ENCODE data around the gene KATNB1.

The KATNB1 gene

GRCh38 chr16:57701759-57702371, 33.7 kb upstream of the KATNB1 start:
- no peak for TF ChIP-seq ZFP3 (CRISPR knock-in tag; IDR thresholded peaks at IDR 0.05)
- TF ChIP-seq, protein P1, sequence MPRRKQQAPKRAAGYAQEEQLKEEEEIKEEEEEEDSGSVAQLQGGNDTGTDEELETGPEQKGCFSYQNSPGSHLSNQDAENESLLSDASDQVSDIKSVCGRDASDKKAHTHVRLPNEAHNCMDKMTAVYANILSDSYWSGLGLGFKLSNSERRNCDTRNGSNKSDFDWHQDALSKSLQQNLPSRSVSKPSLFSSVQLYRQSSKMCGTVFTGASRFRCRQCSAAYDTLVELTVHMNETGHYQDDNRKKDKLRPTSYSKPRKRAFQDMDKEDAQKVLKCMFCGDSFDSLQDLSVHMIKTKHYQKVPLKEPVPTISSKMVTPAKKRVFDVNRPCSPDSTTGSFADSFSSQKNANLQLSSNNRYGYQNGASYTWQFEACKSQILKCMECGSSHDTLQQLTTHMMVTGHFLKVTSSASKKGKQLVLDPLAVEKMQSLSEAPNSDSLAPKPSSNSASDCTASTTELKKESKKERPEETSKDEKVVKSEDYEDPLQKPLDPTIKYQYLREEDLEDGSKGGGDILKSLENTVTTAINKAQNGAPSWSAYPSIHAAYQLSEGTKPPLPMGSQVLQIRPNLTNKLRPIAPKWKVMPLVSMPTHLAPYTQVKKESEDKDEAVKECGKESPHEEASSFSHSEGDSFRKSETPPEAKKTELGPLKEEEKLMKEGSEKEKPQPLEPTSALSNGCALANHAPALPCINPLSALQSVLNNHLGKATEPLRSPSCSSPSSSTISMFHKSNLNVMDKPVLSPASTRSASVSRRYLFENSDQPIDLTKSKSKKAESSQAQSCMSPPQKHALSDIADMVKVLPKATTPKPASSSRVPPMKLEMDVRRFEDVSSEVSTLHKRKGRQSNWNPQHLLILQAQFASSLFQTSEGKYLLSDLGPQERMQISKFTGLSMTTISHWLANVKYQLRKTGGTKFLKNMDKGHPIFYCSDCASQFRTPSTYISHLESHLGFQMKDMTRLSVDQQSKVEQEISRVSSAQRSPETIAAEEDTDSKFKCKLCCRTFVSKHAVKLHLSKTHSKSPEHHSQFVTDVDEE (CRISPR knock-in tag; IDR thresholded peaks at IDR 0.05): no peak
- TF ChIP-seq, protein P2, sequence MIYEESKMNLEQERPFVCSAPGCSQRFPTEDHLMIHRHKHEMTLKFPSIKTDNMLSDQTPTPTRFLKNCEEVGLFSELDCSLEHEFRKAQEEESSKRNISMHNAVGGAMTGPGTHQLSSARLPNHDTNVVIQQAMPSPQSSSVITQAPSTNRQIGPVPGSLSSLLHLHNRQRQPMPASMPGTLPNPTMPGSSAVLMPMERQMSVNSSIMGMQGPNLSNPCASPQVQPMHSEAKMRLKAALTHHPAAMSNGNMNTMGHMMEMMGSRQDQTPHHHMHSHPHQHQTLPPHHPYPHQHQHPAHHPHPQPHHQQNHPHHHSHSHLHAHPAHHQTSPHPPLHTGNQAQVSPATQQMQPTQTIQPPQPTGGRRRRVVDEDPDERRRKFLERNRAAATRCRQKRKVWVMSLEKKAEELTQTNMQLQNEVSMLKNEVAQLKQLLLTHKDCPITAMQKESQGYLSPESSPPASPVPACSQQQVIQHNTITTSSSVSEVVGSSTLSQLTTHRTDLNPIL (CRISPR knock-in tag; IDR thresholded peaks at IDR 0.05; ENCODE audit: low read depth): no peak
- no peak for ATAC-seq

GRCh38 chr16:57703416-57704010, 32.1 kb upstream of the KATNB1 start:
- ATAC-seq: no peak
- TF ChIP-seq ZNF8 (CRISPR knock-in tag; IDR thresholded peaks at IDR 0.05): no peak
- no peak for TF ChIP-seq SNAI2 (CRISPR knock-in tag; IDR thresholded peaks at IDR 0.05)
- TF ChIP-seq PATZ1 (CRISPR knock-in tag; IDR thresholded peaks at IDR 0.05; ENCODE audit: borderline replicate concordance): no peak
- no peak for TF ChIP-seq ZC3H10 (CRISPR knock-in tag; IDR thresholded peaks at IDR 0.05)
- TF ChIP-seq ZNF565 (CRISPR knock-in tag; conservative IDR thresholded peaks at IDR 0.05; ENCODE audit: low read depth): no peak
- no peak for TF ChIP-seq ZFP30 (CRISPR knock-in tag; IDR thresholded peaks at IDR 0.05)
- TF ChIP-seq BACH2 (CRISPR knock-in tag; IDR thresholded peaks at IDR 0.05; ENCODE audit: borderline replicate concordance): no peak
- TF ChIP-seq, protein P2 (CRISPR knock-in tag; IDR thresholded peaks at IDR 0.05; ENCODE audit: low read depth): no peak
- no peak for TF ChIP-seq ISL1 (CRISPR knock-in tag; IDR thresholded peaks at IDR 0.05)
- no peak for TF ChIP-seq TOX (CRISPR knock-in tag; IDR thresholded peaks at IDR 0.05; ENCODE audit: borderline replicate concordance)
- no peak for TF ChIP-seq ZNF70 (CRISPR knock-in tag; IDR thresholded peaks at IDR 0.05)

- no peak for ATAC-seq
- TF ChIP-seq PATZ1 (CRISPR knock-in tag; IDR thresholded peaks at IDR 0.05; ENCODE audit: borderline replicate concordance) (no peak), SNAI2 (CRISPR knock-in tag; IDR thresholded peaks at IDR 0.05) (no peak), ZC3H10 (CRISPR knock-in tag; IDR thresholded peaks at IDR 0.05) (no peak), ZNF70 (CRISPR knock-in tag; IDR thresholded peaks at IDR 0.05) (no peak), CSRNP3 (CRISPR knock-in tag; IDR thresholded peaks at IDR 0.05) (no peak), POU6F1 (CRISPR knock-in tag; IDR thresholded peaks at IDR 0.05; ENCODE audit: borderline replicate concordance, low read depth) (no peak), ARNTL (CRISPR knock-in tag; IDR thresholded peaks at IDR 0.05; ENCODE audit: borderline replicate concordance, low read depth) (no peak), TOX (CRISPR knock-in tag; IDR thresholded peaks at IDR 0.05; ENCODE audit: borderline replicate concordance) (no peak), ZNF565 (CRISPR knock-in tag; conservative IDR thresholded peaks at IDR 0.05; ENCODE audit: low read depth) (no peak), BACH2 (CRISPR knock-in tag; IDR thresholded peaks at IDR 0.05; ENCODE audit: borderline replicate concordance) (no peak), ESRRG (CRISPR knock-in tag; IDR thresholded peaks at IDR 0.05) (no peak), ZFP3 (CRISPR knock-in tag; IDR thresholded peaks at IDR 0.05) (no peak), ZNF8 (CRISPR knock-in tag; IDR thresholded peaks at IDR 0.05) (no peak), ZFP30 (CRISPR knock-in tag; IDR thresholded peaks at IDR 0.05) (no peak), ISL1 (CRISPR knock-in tag; IDR thresholded peaks at IDR 0.05) (no peak)
- TF ChIP-seq, protein P1 (CRISPR knock-in tag; IDR thresholded peaks at IDR 0.05): no peak
Observed at GRCh38 chr16:57704011-57704904, 31.3 kb upstream of the KATNB1 start.
